PC-3 (cell line): ENCODE results near the gene RAB3B.
"Not testable (repeated sequence)": the region's sequence is repeated elsewhere in the genome, so short reads cannot be mapped to it uniquely, and the experiment has no call there.

Experiments
- EZH2phosphoT487 ChIP-seq: fragments of 300-600 bp; sonication (generic); IDR thresholded peaks from 2 replicates; pipeline ENCODE4 v1.6.1; 2018; ENCODE audit warnings: mild to moderate bottlenecking, antibody characterized with exemption, low read length, borderline replicate concordance
- TF ChIP-seq, protein P1 (sequence below): fragments of 300-600 bp; sonication (generic); conservative IDR thresholded peaks from 2 replicates; pipeline ENCODE4 v1.5.1; 2017; ENCODE audit warnings: antibody characterized with exemption, low read depth, mild to moderate bottlenecking, low read length

DNA sequence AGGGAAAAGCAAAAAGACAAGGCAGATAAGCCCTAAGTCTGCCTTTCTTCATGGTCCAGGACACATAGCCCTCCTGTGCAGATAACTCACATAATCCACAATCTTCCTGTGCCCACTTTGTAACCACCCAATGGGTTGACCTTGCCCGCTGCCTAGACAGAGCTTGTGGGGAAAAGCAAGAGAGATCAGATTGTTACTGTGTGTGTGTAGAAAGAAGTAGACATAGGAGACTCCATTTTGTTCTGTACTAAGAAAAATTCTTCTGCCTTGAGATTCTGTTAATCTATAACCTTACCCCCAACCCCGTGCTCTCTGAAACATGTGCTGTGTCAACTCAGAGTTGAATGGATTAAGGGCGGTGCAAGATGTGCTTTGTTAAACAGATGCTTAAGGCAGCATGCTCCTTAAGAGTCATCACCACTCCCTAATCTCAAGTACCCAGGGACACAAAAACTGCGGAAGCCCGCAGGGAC, 15.6 kb upstream of the RAB3B start:
- TF ChIP-seq, protein P1, sequence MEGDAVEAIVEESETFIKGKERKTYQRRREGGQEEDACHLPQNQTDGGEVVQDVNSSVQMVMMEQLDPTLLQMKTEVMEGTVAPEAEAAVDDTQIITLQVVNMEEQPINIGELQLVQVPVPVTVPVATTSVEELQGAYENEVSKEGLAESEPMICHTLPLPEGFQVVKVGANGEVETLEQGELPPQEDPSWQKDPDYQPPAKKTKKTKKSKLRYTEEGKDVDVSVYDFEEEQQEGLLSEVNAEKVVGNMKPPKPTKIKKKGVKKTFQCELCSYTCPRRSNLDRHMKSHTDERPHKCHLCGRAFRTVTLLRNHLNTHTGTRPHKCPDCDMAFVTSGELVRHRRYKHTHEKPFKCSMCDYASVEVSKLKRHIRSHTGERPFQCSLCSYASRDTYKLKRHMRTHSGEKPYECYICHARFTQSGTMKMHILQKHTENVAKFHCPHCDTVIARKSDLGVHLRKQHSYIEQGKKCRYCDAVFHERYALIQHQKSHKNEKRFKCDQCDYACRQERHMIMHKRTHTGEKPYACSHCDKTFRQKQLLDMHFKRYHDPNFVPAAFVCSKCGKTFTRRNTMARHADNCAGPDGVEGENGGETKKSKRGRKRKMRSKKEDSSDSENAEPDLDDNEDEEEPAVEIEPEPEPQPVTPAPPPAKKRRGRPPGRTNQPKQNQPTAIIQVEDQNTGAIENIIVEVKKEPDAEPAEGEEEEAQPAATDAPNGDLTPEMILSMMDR = not testable (repeated sequence)
- TF ChIP-seq EZH2phosphoT487 = not testable (repeated sequence)
